IMR-90 (cell line): ENCODE data around the gene GTSE1.
A peak's percentile ranks its signal among the peaks of the same experiment; 100 is the strongest.

Experiments used
- CEBPB ChIP-seq: IDR thresholded peaks from 2 replicates; pipeline ENCODE4 v1.6.1; 2012; ENCODE audit warnings: low read depth, low read length, improper control_type of control experiment
- CTCF ChIP-seq: conservative IDR thresholded peaks from 2 replicates; pipeline ENCODE4 v1.5.1; 2012; ENCODE audit warnings: mild to moderate bottlenecking, low read depth, low read length, improper control_type of control experiment
- ELK1 ChIP-seq: fragments of 150-350 bp; IDR thresholded peaks from 2 replicates; pipeline ENCODE4 v1.6.1; 2016; ENCODE audit warnings: low read depth, mild to moderate bottlenecking, low read length, moderate library complexity, borderline replicate concordance
- FOS ChIP-seq: fragments of 150-350 bp; IDR thresholded peaks from 2 replicates; pipeline ENCODE4 v1.6.1; 2016; ENCODE audit warnings: low read depth, low read length
- MAFK ChIP-seq: IDR thresholded peaks from 2 replicates; pipeline ENCODE4 v1.6.1; 2012; ENCODE audit warnings: low read depth, low read length, improper control_type of control experiment
- MAZ ChIP-seq: IDR thresholded peaks from 2 replicates; pipeline ENCODE4 v1.6.1; 2012; ENCODE audit warnings: low read depth, mild to moderate bottlenecking, low read length, improper control_type of control experiment, moderate library complexity, borderline replicate concordance
- MXI1 ChIP-seq: IDR thresholded peaks from 2 replicates; pipeline ENCODE4 v1.6.1; 2012; ENCODE audit warnings: low read depth, mild to moderate bottlenecking, low read length, moderate library complexity, borderline replicate concordance
- POLR2A ChIP-seq: IDR thresholded peaks from 2 replicates; pipeline ENCODE4 v1.6.1; 2012; ENCODE audit warnings: mild to moderate bottlenecking, low read depth, low read length
- RAD21 ChIP-seq: IDR thresholded peaks from 2 replicates; pipeline ENCODE4 v1.6.1; 2012; ENCODE audit warnings: low read length, improper control_type of control experiment
- RCOR1 ChIP-seq: IDR thresholded peaks from 2 replicates; pipeline ENCODE4 v1.6.1; 2012; ENCODE audit warnings: mild to moderate bottlenecking, low read length, improper control_type of control experiment; ENCODE audit not compliant: insufficient replicate concordance
- RFX5 ChIP-seq: IDR thresholded peaks from 2 replicates; pipeline ENCODE4 v1.8.0; 2012; ENCODE audit warnings: low read depth, mild to moderate bottlenecking, low read length, moderate library complexity
- SMC3 ChIP-seq: fragments of 150-350 bp; IDR thresholded peaks from 2 replicates; pipeline ENCODE4 v1.6.1; 2016; ENCODE audit warnings: low read depth, mild to moderate bottlenecking, antibody characterized with exemption, low read length, moderate library complexity
- USF2 ChIP-seq: fragments of 150-350 bp; IDR thresholded peaks from 2 replicates; pipeline ENCODE4 v1.6.1; 2017; ENCODE audit warnings: mild to moderate bottlenecking, antibody characterized with exemption, low read length, low read depth

GRCh38 chr22:46267431-46268279 lies 29.0 kb upstream of the GTSE1 start, which contains the start of gene TTC38:
- TF ChIP-seq CTCF (no peak), MXI1 (no peak), SMC3 (no peak), RCOR1 (no peak), POLR2A (peak; percentile 37; the same call in 1 of the 2 replicates), USF2 (no peak), MAFK (no peak), FOS (no peak), CEBPB (no peak), RAD21 (no peak; the same call in 1 of the 2 replicates), RFX5 (no peak), ELK1 (no peak), MAZ (peak; percentile 44; the same call in 1 of the 2 replicates)
